SK-N-SH (cell line): ENCODE results near the gene SMIM13. TPM values are rescaled to one million over a fixed set of nuclear protein-coding genes. Genes with fewer than 3 reads are reported as not detected.

Experiments used
- CTCF ChIA-PET: fragments of 300-600, 350-600 bp; formaldehyde crosslinking; extraction: SDS; loops from one replicate; lab custom pipeline; 2021; lab: Yijun Ruan, JAX
- POLR2A ChIA-PET: fragments of 350-600 bp; sonication (Branson Sonifier 250); formaldehyde crosslinking; extraction: SDS; loops from one replicate; lab custom pipeline; 2020; ENCODE audit warnings: antibody characterized with exemption, inconsistent platforms; lab: Yijun Ruan, JAX
- DNase-seq: peaks from one replicate; pipeline ENCODE4 v3.0.0; 2012
- H2AFZ ChIP-seq: fragments of 200-600 bp; sonication (generic); 2 replicates; pipeline ENCODE4 v1.8.1; 2016; ENCODE audit warnings: antibody characterized with exemption, mild to moderate bottlenecking, low read depth
- H3F3A ChIP-seq: fragments of 200-600 bp; sonication (generic); replicated peaks from 2 replicates; pipeline ENCODE3; 2016; ENCODE audit warnings: antibody characterized with exemption, mild to moderate bottlenecking; ENCODE audit not compliant: insufficient read depth
- H3K27ac ChIP-seq, 2 experiments: fragments of 200-500 bp in 1 of 2; fragments of 200-600 bp in 1 of 2; sonication (Bioruptor generic) in 1 of 2; sonication (generic), shearing (Covaris generic) in 1 of 2; 2 replicates each; pipeline versions ENCODE4 v1.5.1 to v1.6.1; 2014 to 2016; ENCODE audit warnings: low read depth in 2 of 2, inconsistent platforms in 1 of 2, low read length in 1 of 2, mild to moderate bottlenecking in 1 of 2, mixed read lengths in 1 of 2
- H3K27me3 ChIP-seq: fragments of 200-600 bp; sonication (generic), shearing (Covaris generic); 2 replicates; pipeline ENCODE4 v1.6.1; 2016; ENCODE audit warnings: mixed run types; ENCODE audit not compliant: insufficient read depth
- H3K36me3 ChIP-seq, 2 experiments: fragments of 200-500 bp in 1 of 2; fragments of 200-600 bp in 1 of 2; sonication (Bioruptor generic) in 1 of 2; sonication (generic) in 1 of 2; replicated peaks in 1 of 2; 2 replicates each; pipeline versions ENCODE3 to v1.5.1; 2014 to 2016; ENCODE audit warnings: low read length in 1 of 2, mild to moderate bottlenecking in 1 of 2; ENCODE audit not compliant: insufficient read depth in 2 of 2, control insufficient read depth in 1 of 2
- H3K4me1 ChIP-seq, 2 experiments: fragments of 200-500 bp in 1 of 2; fragments of 200-600 bp in 1 of 2; sonication (Bioruptor generic) in 1 of 2; sonication (generic), shearing (Covaris generic) in 1 of 2; 2 replicates each; pipeline versions ENCODE4 v1.5.1 to v1.6.1; 2014 to 2016; ENCODE audit warnings: low read depth in 1 of 2, low read length in 1 of 2, mixed run types in 1 of 2; ENCODE audit not compliant: insufficient read depth in 2 of 2, control insufficient read depth in 1 of 2
- H3K4me2 ChIP-seq: fragments of 200-600 bp; sonication (generic), shearing (Covaris generic); 2 replicates; pipeline ENCODE4 v1.6.1; 2017; ENCODE audit warnings: mixed run types
- H3K4me3 ChIP-seq, 2 experiments: fragments of 200-500 bp in 1 of 2; fragments of 200-600 bp in 1 of 2; sonication (Bioruptor generic) in 1 of 2; sonication (generic), shearing (Covaris generic) in 1 of 2; 2 replicates each; pipeline versions ENCODE4 v1.5.1 to v1.8.1; 2014 to 2016; ENCODE audit warnings: low read depth in 2 of 2, inconsistent platforms in 1 of 2, low read length in 1 of 2, mild to moderate bottlenecking in 1 of 2, mixed read lengths in 1 of 2, moderate library complexity in 1 of 2
- H3K79me2 ChIP-seq: fragments of 200-600 bp; sonication (generic); 2 replicates; pipeline ENCODE4 v1.8.1; 2017; ENCODE audit warnings: mild to moderate bottlenecking; ENCODE audit not compliant: insufficient read depth
- H3K9ac ChIP-seq: fragments of 200-600 bp; sonication (generic); 2 replicates; pipeline ENCODE4 v1.6.1; 2017; ENCODE audit warnings: mixed run types
- H3K9me2 ChIP-seq: fragments of 200-600 bp; sonication (generic); 2 replicates; pipeline ENCODE4 v1.6.1; 2017; ENCODE audit warnings: mixed run types
- H3K9me3 ChIP-seq: fragments of 200-600 bp; sonication (generic); 2 replicates; pipeline ENCODE4 v1.6.1; 2017; ENCODE audit warnings: mixed run types, mild to moderate bottlenecking, moderate library complexity
- H4K20me1 ChIP-seq: fragments of 200-600 bp; sonication (generic); 2 replicates; pipeline ENCODE4 v1.6.1; 2017; ENCODE audit warnings: mild to moderate bottlenecking, mixed run types; ENCODE audit not compliant: insufficient read depth
- FOXJ3 ChIP-seq: sonication (generic); formaldehyde crosslinking; IDR thresholded peaks from 2 replicates; pipeline ENCODE4 v1.5.1; 2020; ENCODE audit warnings: mild to moderate bottlenecking, missing genetic modification reagents
- GATA2 ChIP-seq: sonication (generic); formaldehyde crosslinking; IDR thresholded peaks from 2 replicates; pipeline ENCODE4 v1.5.0; 2020; ENCODE audit warnings: mild to moderate bottlenecking, missing genetic modification reagents
- JUND ChIP-seq: IDR thresholded peaks from 2 replicates; pipeline ENCODE4 v1.4.0; 2012
- MEF2A ChIP-seq: IDR thresholded peaks from 2 replicates; pipeline ENCODE4 v1.4.0; 2012; ENCODE audit warnings: low read depth, borderline replicate concordance
- MXI1 ChIP-seq: IDR thresholded peaks from 2 replicates; pipeline ENCODE4 v1.6.1; 2012; ENCODE audit warnings: mild to moderate bottlenecking, low read depth, low read length, improper control_type of control experiment
- NFIC ChIP-seq: IDR thresholded peaks from 2 replicates; pipeline ENCODE4 v1.4.0; 2012; ENCODE audit warnings: borderline replicate concordance
- RAD21 ChIP-seq: IDR thresholded peaks from 2 replicates; pipeline ENCODE4 v1.6.1; 2012; ENCODE audit warnings: mild to moderate bottlenecking, low read length
- RCOR1 ChIP-seq: fragments of 150-350 bp; IDR thresholded peaks from 2 replicates; pipeline ENCODE4 v1.6.1; 2017; ENCODE audit warnings: antibody characterized with exemption, low read length
- REST ChIP-seq: IDR thresholded peaks from 2 replicates; pipeline ENCODE4 v1.6.1; 2012; ENCODE audit warnings: mild to moderate bottlenecking, low read depth, low read length, moderate library complexity
- RFX5 ChIP-seq: IDR thresholded peaks from 2 replicates; pipeline ENCODE4 v1.6.1; 2012; ENCODE audit warnings: mild to moderate bottlenecking, improper control_type of control experiment, low read length
- RXRA ChIP-seq: IDR thresholded peaks from 2 replicates; pipeline ENCODE4 v1.4.0; 2012; ENCODE audit warnings: low read depth, mild to moderate bottlenecking, borderline replicate concordance
- SIN3A ChIP-seq: IDR thresholded peaks from 2 replicates; pipeline ENCODE4 v1.6.1; 2012; ENCODE audit warnings: low read depth, mild to moderate bottlenecking, low read length, moderate library complexity, borderline replicate concordance
- SMC3 ChIP-seq: IDR thresholded peaks from 2 replicates; pipeline ENCODE4 v1.6.1; 2012; ENCODE audit warnings: low read depth, low read length, improper control_type of control experiment
- TEAD4 ChIP-seq: IDR thresholded peaks from 2 replicates; pipeline ENCODE4 v1.4.0; 2012; ENCODE audit warnings: mild to moderate bottlenecking, borderline replicate concordance; ENCODE audit not compliant: insufficient read depth
- USF1 ChIP-seq: IDR thresholded peaks from 2 replicates; pipeline ENCODE4 v1.4.0; 2012; ENCODE audit warnings: low read depth, borderline replicate concordance
- USF2 ChIP-seq: fragments of 150-350 bp; IDR thresholded peaks from 2 replicates; pipeline ENCODE4 v1.6.1; 2017; ENCODE audit warnings: antibody characterized with exemption, low read length, low read depth, borderline replicate concordance
- YY1 ChIP-seq: IDR thresholded peaks from 2 replicates; pipeline ENCODE4 v1.4.0; 2012; ENCODE audit warnings: low read depth, mild to moderate bottlenecking
- ZBTB33 ChIP-seq: IDR thresholded peaks from 2 replicates; pipeline ENCODE4 v1.4.0; 2012; ENCODE audit warnings: low read depth, borderline replicate concordance
- WGBS: methylation state at CpG from one replicate; pipeline ENCODE4 v1.1.6; 2017; ENCODE audit warnings: low lambda C conversion rate; 5-methylcytosine and 5-hydroxymethylcytosine counted together
- polyA plus RNA-seq, 3 experiments: library from polyadenylated mRNA; depleted of rRNA; stranded (reverse); fragments of >200 nt; gene quantifications; 2 replicates each; pipeline ENCODE4 v1.2.3, GENCODE V29; 2012

Gene SMIM13
- polyA plus RNA-seq, 1 of the 3 experiments (the other 2 are of a cell fraction): 2.1 TPM

- peak overlapping the region in 1 of 2 experiments; percentile 44; a peak in 2 of 4 replicates for H3K27ac ChIP-seq
- no peak for DNase-seq
- no peaks in the 10 kb centered on the region for H3K9me3 ChIP-seq
- H3K4me1 ChIP-seq: peaks cover 2 to 33% of the 10 kb centered on the region in 2 experiments; a peak in 3 of 4 replicates
- ChIA-PET POLR2A (no interaction called here), CTCF (interaction anchor here (3.0 kb wide), 1 partner anchor 356 kb away, joined by 14 read pairs; no protein-coding TSS in a partner anchor)
- no peak overlapping the region for H3K4me2 ChIP-seq
- H3K27me3 ChIP-seq: no peaks in the 10 kb centered on the region
- H3K36me3 ChIP-seq: peaks cover 7 to 13% of the 10 kb centered on the region in 2 experiments
- H3K9me2 ChIP-seq: no peaks in the 10 kb centered on the region
- 59% methylated on average over 3 of the region's 3 CpGs for WGBS
- H3F3A ChIP-seq: peaks cover 27% of the 10 kb centered on the region
- H3K4me3 ChIP-seq: no peak overlapping the region
- 0 out of 2 replicates have a peak, but pooled peaks cover 3% of the 10 kb centered on the region for H3K79me2 ChIP-seq
- no peak overlapping the region for H3K9ac ChIP-seq
- no peaks in the 10 kb centered on the region for H4K20me1 ChIP-seq
- no peak overlapping the region for H2AFZ ChIP-seq
- TF ChIP-seq JUND (no peak), USF1 (no peak), MEF2A (no peak), FOXJ3 (no peak), RFX5 (no peak), RCOR1 (no peak), ZBTB33 (no peak), YY1 (no peak), RAD21 (no peak), USF2 (no peak), GATA2 (CRISPR knock-in tag) (no peak), SMC3 (no peak)
Measured at GRCh38 chr6:11140056-11140455, 46.4 kb downstream of the SMIM13 start.

GRCh38 chr6:11141295-11141694 lies 47.7 kb downstream of the SMIM13 start:
- H3K9ac ChIP-seq: no peak overlapping the region
- H3K9me3 ChIP-seq: no peaks in the 10 kb centered on the region
- no peaks in the 10 kb centered on the region for H3K9me2 ChIP-seq
- no peaks in the 10 kb centered on the region for H3K27me3 ChIP-seq
- 100% methylated on average over 3 of the region's 3 CpGs for WGBS
- DNase-seq: no peak
- no peak overlapping the region for H3K4me3 ChIP-seq
- no peaks in the 10 kb centered on the region for H3K79me2 ChIP-seq
- no peak overlapping the region for H2AFZ ChIP-seq
- H4K20me1 ChIP-seq: no peaks in the 10 kb centered on the region
- H3F3A ChIP-seq: peaks cover 27% of the 10 kb centered on the region
- POLR2A ChIA-PET: no interaction called here
- no peak overlapping the region for H3K4me2 ChIP-seq
- H3K36me3 ChIP-seq: peaks cover 0 to 2% of the 10 kb centered on the region in 2 experiments
- H3K27ac ChIP-seq: no peak overlapping the region
- CTCF ChIA-PET: interaction anchor here (3.0 kb wide), 1 partner anchor 355 kb away, joined by 14 read pairs; no protein-coding TSS in a partner anchor
- peaks cover 5 to 29% of the 10 kb centered on the region in 2 experiments; a peak in 3 of 4 replicates for H3K4me1 ChIP-seq
- TF ChIP-seq REST: no peak
- no peak for TF ChIP-seq NFIC
- TF ChIP-seq MXI1: no peak
- TF ChIP-seq SIN3A: no peak
- TF ChIP-seq ZBTB33: no peak
- no peak for TF ChIP-seq TEAD4
- TF ChIP-seq RXRA: no peak
- TF ChIP-seq RFX5: no peak
- no peak for TF ChIP-seq FOXJ3
- no peak for TF ChIP-seq RAD21
